ENCODE measurements around the gene ADGRB3.

DNA sequence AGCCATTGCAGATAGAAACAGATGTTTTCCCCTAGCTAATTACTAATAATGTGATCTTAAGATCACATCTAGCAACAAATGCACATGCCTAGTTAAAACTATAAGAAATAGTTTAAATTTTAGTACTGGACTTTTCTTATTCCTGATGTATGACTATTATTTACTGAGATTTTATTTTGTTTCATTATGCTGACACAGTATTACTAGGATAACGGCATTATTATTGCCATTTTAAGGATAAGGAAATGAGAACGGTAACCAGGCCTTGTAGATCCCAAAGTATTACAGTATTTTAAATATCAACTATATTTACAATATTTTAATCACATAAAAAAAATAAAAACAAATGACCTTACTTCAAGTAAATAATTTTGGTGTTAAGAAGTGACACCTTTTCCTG, 240.3 kb downstream of the ADGRB3 start:
- TF ChIP-seq POLR2A (IDR thresholded peaks at IDR 0.05), result no peak
- TF ChIP-seq, protein P1, sequence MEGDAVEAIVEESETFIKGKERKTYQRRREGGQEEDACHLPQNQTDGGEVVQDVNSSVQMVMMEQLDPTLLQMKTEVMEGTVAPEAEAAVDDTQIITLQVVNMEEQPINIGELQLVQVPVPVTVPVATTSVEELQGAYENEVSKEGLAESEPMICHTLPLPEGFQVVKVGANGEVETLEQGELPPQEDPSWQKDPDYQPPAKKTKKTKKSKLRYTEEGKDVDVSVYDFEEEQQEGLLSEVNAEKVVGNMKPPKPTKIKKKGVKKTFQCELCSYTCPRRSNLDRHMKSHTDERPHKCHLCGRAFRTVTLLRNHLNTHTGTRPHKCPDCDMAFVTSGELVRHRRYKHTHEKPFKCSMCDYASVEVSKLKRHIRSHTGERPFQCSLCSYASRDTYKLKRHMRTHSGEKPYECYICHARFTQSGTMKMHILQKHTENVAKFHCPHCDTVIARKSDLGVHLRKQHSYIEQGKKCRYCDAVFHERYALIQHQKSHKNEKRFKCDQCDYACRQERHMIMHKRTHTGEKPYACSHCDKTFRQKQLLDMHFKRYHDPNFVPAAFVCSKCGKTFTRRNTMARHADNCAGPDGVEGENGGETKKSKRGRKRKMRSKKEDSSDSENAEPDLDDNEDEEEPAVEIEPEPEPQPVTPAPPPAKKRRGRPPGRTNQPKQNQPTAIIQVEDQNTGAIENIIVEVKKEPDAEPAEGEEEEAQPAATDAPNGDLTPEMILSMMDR (IDR thresholded peaks at IDR 0.05), result no peak

Data from lower leg skin (tissue), 3 donors.